ENCODE results near the gene TESK1.
"Not testable (repeated sequence)": the region's sequence is repeated elsewhere in the genome, so short reads cannot be mapped to it uniquely, and the experiment has no call there.

Gene TESK1

GRCh38 chr9:35598866-35599590 lies 6.0 kb upstream of the TESK1 start:
- Mint-ChIP-seq H3K9me3 (no peaks in the 10 kb centered on the region), H3K36me3 (ENCODE audit: insufficient read depth) (peaks cover 8% of the 10 kb centered on the region), H3K4me1 (ENCODE audit: low read depth in 2 of 2) (peaks cover 7% of the 10 kb centered on the region in 2 donors), H3K27me3 (no peaks in the 10 kb centered on the region), H3K4me3 (no peak overlapping the region), H3K27ac (no peak overlapping the region)
- DNase-seq (no peak), ATAC-seq (replicated peaks) (no peak)

DNA sequence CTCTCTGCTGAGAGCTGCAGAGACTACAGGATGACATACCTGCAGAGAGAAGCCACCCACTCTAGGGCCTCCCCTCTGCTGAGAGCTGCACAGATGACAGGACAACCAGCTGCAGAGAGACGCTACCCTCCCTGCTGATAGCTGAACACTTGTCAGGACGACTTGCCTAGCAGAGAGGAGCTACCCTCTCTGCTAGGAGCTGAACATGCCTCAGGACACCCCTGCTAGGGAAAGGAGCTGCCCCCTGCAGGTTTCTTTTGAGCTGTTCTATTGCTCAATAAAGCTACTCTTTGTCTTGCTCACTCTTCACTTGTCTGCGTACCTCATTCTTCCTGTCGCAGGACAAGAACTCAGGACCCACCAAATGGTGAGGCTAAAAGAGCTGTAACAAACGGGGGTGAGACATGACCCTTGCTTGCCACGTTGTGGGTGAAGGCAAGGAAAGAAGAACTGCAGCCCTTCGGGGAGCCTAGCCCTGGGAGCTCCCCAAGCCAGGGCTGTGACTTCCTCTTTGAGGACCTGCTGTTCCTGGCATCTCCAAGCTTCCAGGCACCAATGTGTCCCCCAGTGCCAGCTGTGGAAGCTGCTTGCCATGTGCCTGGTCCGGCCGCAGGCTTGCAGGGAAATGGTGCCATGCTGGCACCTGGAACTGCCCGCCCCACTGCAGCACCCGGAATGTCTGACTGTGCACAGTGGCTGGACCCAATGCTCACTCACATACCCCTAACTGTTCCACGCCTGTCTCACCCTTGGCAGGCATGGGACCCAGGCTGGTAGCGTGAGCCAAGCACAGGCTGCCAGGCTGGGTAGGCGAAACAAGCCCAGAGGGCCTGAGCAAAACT lies 5.1 kb upstream of the TESK1 start:
- ATAC-seq (replicated peaks) (no peak), DNase-seq (no peak)
- Mint-ChIP-seq H3K4me3 (no peak overlapping the region), H3K27me3 (no peaks in the 10 kb centered on the region), H3K36me3 (ENCODE audit: insufficient read depth) (peaks cover 14% of the 10 kb centered on the region), H3K27ac (no peak overlapping the region), H3K4me1 (ENCODE audit: low read depth in 2 of 2) (peaks cover 13 to 14% of the 10 kb centered on the region in 2 donors), H3K9me3 (no peaks in the 10 kb centered on the region)

DNA sequence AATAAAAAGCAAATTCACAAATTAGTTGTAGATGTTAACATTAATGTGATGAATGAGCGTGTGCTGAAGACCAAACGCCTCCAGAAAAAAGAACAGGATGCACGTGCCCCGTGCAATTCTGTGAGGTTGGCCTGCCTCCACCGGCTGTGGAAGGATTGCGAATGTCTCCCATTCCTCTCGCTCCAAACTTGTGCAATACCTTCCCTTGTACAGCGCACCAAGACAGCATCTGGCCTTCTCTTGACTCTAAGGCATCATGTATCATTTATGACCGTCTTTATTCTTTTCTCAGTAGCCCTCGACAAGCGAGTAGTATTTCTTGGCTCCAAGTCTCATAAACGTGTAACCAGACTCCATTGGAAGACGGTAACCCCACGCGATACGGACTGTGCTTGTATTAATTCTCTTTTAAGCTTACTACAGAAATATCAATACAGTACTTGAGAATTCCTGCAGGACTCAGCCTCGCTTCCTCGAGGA lies 1.5 kb upstream of the TESK1 start:
- no peaks in the 10 kb centered on the region for H3K9me3 Mint-ChIP-seq
- H3K27ac Mint-ChIP-seq = peak overlapping the region; percentile 93 to 97
- H3K4me1 Mint-ChIP-seq (ENCODE audit: low read depth in 2 of 2) = peaks cover 26 to 31% of the 10 kb centered on the region in 2 donors
- no peak for DNase-seq
- peak overlapping the region; percentile 97 to 99 for H3K4me3 Mint-ChIP-seq
- no peaks in the 10 kb centered on the region for H3K27me3 Mint-ChIP-seq
- H3K36me3 Mint-ChIP-seq (ENCODE audit: insufficient read depth) = peaks cover 24% of the 10 kb centered on the region
- ATAC-seq (replicated peaks) = no peak

DNA sequence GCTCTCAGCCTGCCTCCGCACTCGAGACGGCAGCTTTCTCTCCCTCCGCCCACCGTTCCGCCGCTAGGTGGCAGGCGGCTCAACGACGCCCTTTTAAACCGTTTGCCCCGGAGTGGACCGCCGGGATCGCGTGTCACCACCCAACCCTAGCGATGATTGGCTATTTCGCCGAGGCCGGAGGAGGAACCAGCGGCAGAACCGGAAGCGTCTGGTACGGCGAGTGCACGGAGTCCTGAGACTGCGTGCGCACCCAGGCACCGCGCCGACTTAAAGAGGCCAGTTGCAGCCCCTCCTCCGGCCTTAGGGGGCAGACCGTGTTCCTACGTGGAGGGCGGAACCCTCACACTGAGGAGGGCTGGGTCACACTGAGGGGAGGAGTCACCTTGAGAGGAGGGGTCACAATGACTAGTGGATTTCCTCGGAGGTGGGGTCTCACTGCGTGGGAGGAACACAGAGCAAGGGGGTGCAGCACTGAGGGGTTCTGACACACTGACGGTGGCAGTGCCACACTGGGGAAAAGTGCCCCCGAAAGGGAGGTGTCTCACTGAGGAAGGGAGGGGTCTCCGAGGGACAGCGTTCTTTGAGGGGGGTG lies 980 bp upstream of the TESK1 start:
- no peaks in the 10 kb centered on the region for H3K9me3 Mint-ChIP-seq
- peaks cover 26% of the 10 kb centered on the region for H3K36me3 Mint-ChIP-seq (ENCODE audit: insufficient read depth)
- ATAC-seq (replicated peaks) (peak; percentile 85), DNase-seq (peak; percentile 97 to 99 (median 99))
- peak overlapping the region; percentile 93 to 97 for H3K27ac Mint-ChIP-seq
- no peaks in the 10 kb centered on the region for H3K27me3 Mint-ChIP-seq
- peak overlapping the region; percentile 97 to 99 for H3K4me3 Mint-ChIP-seq
- peaks cover 26 to 31% of the 10 kb centered on the region in 2 donors for H3K4me1 Mint-ChIP-seq (ENCODE audit: low read depth in 2 of 2)

DNA sequence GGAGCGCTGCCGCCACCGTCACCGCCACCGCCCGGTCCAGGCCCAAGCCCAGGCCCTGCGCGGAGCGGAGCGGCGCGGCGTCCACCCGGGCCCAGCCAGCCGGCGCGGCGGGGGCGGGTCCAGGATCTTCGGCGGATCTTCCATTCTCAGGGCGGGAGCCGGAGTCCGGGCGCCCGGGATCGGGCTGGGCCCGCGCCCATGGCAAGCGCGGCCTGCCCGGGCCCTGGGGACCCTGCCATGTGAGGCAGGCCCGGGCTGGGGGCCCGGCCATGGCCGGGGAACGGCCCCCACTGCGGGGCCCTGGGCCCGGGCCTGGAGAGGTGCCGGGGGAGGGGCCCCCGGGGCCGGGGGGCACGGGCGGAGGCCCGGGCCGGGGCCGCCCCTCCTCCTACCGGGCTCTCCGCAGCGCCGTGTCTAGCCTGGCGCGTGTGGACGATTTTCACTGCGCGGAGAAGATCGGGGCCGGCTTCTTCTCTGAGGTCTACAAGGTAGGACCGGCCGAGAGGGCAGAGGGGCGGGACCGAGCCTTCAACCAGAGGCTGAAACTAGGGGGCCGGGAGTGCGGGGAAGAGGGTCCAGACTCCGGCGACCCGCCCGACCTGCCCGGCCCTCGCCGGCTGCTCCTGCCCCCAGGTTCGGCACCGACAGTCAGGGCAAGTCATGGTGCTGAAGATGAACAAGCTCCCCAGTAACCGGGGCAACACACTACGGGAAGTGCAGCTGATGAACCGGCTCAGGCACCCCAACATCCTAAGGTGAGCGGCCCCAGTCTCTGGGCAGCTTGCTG lies 482 bp downstream of the TESK1 start:
- peaks cover 29% of the 10 kb centered on the region for H3K36me3 Mint-ChIP-seq (ENCODE audit: insufficient read depth)
- no peaks in the 10 kb centered on the region for H3K9me3 Mint-ChIP-seq
- peak overlapping the region; percentile 79 for H3K4me3 Mint-ChIP-seq
- H3K27ac Mint-ChIP-seq = peak overlapping the region; percentile 49 to 59
- peaks cover 26 to 31% of the 10 kb centered on the region in 2 donors for H3K4me1 Mint-ChIP-seq (ENCODE audit: low read depth in 2 of 2)
- ATAC-seq (replicated peaks) (no peak), DNase-seq (no peak)
- H3K27me3 Mint-ChIP-seq = no peaks in the 10 kb centered on the region

- Mint-ChIP-seq H3K27me3 (no peaks in the 10 kb centered on the region), H3K9me3 (no peaks in the 10 kb centered on the region)
These were observed 1.1 kb downstream of the TESK1 start for GRCh38 chr9:35606138-35606504.

GRCh38 chr9:35606726-35607125 lies 1.7 kb downstream of the TESK1 start:
- peaks cover 32 to 35% of the 10 kb centered on the region in 2 donors for H3K4me1 Mint-ChIP-seq (ENCODE audit: low read depth in 2 of 2)

More at GRCh38 chr9:35606138-35606504, 1.1 kb downstream of the TESK1 start:
- Mint-ChIP-seq H3K4me1 (ENCODE audit: low read depth in 2 of 2) (peaks cover 26 to 31% of the 10 kb centered on the region in 2 donors), H3K36me3 (ENCODE audit: insufficient read depth) (peaks cover 30% of the 10 kb centered on the region), H3K27ac (peak overlapping the region; percentile 49 to 59), H3K4me3 (peak overlapping the region; percentile 79)
- ATAC-seq (replicated peaks) (no peak), DNase-seq (no peak)

GRCh38 chr9:35608221-35608620 lies 3.2 kb downstream of the TESK1 start:
- H3K27ac Mint-ChIP-seq = no peak overlapping the region
- H3K27me3 Mint-ChIP-seq = no peaks in the 10 kb centered on the region
- peak overlapping the region in 1 of 2 donors; percentile 29 for H3K4me3 Mint-ChIP-seq
- DNase-seq (no peak), ATAC-seq (replicated peaks) (no peak)
- no peaks in the 10 kb centered on the region for H3K9me3 Mint-ChIP-seq
- H3K4me1 Mint-ChIP-seq (ENCODE audit: low read depth in 2 of 2) = peaks cover 31 to 34% of the 10 kb centered on the region in 2 donors
- peaks cover 30% of the 10 kb centered on the region for H3K36me3 Mint-ChIP-seq (ENCODE audit: insufficient read depth)

More at GRCh38 chr9:35606726-35607125, 1.7 kb downstream of the TESK1 start:
- ATAC-seq (replicated peaks) (no peak), DNase-seq (no peak)
- peak overlapping the region; percentile 24 to 43 for H3K4me3 Mint-ChIP-seq
- H3K27me3 Mint-ChIP-seq = no peaks in the 10 kb centered on the region
- no peaks in the 10 kb centered on the region for H3K9me3 Mint-ChIP-seq
- peak overlapping the region in 1 of 2 donors; percentile 44 for H3K27ac Mint-ChIP-seq
- H3K36me3 Mint-ChIP-seq (ENCODE audit: insufficient read depth) = peaks cover 30% of the 10 kb centered on the region

DNA sequence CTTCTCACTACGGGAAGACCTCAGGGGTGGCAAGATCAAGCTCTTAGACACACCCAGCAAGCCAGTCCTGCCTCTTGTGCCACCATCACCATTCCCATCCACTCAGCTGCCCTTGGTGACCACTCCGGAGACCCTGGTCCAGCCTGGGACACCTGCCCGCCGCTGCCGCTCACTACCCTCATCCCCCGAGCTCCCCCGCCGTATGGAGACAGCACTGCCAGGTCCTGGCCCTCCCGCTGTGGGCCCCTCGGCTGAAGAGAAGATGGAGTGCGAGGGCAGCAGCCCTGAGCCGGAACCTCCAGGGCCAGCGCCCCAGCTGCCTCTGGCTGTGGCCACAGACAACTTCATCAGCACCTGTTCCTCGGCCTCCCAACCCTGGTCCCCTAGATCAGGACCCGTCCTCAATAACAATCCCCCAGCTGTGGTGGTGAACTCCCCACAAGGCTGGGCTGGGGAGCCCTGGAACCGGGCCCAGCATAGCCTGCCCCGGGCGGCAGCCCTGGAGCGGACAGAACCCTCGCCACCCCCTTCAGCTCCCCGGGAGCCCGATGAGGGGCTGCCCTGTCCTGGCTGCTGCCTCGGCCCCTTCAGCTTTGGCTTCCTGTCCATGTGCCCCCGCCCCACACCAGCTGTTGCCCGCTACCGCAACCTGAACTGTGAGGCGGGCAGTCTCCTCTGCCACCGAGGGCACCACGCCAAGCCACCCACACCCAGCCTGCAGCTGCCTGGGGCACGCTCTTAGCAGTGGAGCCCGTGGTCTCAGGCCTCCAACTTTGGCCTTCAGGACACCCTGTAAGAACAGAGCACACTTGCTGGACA lies 4.1 kb downstream of the TESK1 start:
- no peak for ATAC-seq (replicated peaks)
- no peaks in the 10 kb centered on the region for H3K9me3 Mint-ChIP-seq
- peaks cover 24 to 26% of the 10 kb centered on the region in 2 donors for H3K4me1 Mint-ChIP-seq (ENCODE audit: low read depth in 2 of 2)
- peaks cover 24% of the 10 kb centered on the region for H3K36me3 Mint-ChIP-seq (ENCODE audit: insufficient read depth)
- H3K27me3 Mint-ChIP-seq = no peaks in the 10 kb centered on the region
- H3K4me3 Mint-ChIP-seq = no peak overlapping the region
- no peak for DNase-seq
- H3K27ac Mint-ChIP-seq = peak overlapping the region in 1 of 2 donors; percentile 38

DNA sequence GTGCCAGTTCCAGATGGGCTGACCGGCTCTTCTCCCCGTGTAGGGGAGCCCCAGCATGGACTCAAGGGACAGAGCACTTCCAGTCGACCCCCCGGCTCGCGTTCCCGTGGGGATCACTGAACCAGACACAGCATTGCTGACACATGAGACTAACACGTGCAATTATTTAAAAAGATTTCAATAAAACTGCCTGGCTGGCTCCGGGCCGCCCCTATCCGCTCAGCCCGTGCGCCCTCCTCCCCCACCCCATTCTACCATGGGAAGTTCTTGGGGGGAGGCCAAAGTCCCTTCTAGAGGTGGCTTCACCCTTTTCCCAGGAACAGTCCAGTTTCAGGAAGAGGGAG lies 4.7 kb downstream of the TESK1 start:
- DNase-seq (no peak), ATAC-seq (replicated peaks) (no peak)
- Mint-ChIP-seq H3K27ac (no peak overlapping the region), H3K27me3 (no peaks in the 10 kb centered on the region), H3K4me1 (ENCODE audit: low read depth in 2 of 2) (peaks cover 18 to 22% of the 10 kb centered on the region in 2 donors), H3K4me3 (no peak overlapping the region), H3K9me3 (no peaks in the 10 kb centered on the region), H3K36me3 (ENCODE audit: insufficient read depth) (peaks cover 18% of the 10 kb centered on the region)

- no peak overlapping the region for H3K4me3 Mint-ChIP-seq
These were observed 6.3 kb downstream of the TESK1 start for GRCh38 chr9:35611230-35611797.

GRCh38 chr9:35612066-35612465 lies 7.0 kb downstream of the TESK1 start:
- Mint-ChIP-seq H3K4me1 (ENCODE audit: low read depth in 2 of 2) (peaks cover 21 to 26% of the 10 kb centered on the region in 2 donors), H3K36me3 (ENCODE audit: insufficient read depth) (peaks cover 14% of the 10 kb centered on the region)

More at GRCh38 chr9:35611230-35611797, 6.3 kb downstream of the TESK1 start:
- peak; percentile 41 to 50 (median 45) for DNase-seq
- peaks cover 20 to 25% of the 10 kb centered on the region in 2 donors for H3K4me1 Mint-ChIP-seq (ENCODE audit: low read depth in 2 of 2)
- ATAC-seq (replicated peaks) = peak; percentile 98
- H3K9me3 Mint-ChIP-seq = no peaks in the 10 kb centered on the region
- H3K27ac Mint-ChIP-seq = peak overlapping the region in 1 of 2 donors; percentile 27
- H3K27me3 Mint-ChIP-seq = no peaks in the 10 kb centered on the region
- H3K36me3 Mint-ChIP-seq (ENCODE audit: insufficient read depth) = peaks cover 16% of the 10 kb centered on the region

More at GRCh38 chr9:35612066-35612465, 7.0 kb downstream of the TESK1 start:
- not testable (repeated sequence) for H3K9me3 Mint-ChIP-seq; ATAC-seq (replicated peaks); H3K27me3 Mint-ChIP-seq; H3K27ac Mint-ChIP-seq; H3K4me3 Mint-ChIP-seq; DNase-seq

All from effector memory CD8-positive, alpha-beta T cell (primary cell).